ENCODE data around the gene RNF19B.
A peak's percentile ranks its signal among the peaks of the same experiment; 100 is the strongest.

RNF19B gene

GRCh38 chr1:32896451-32896850, 68.2 kb downstream of the RNF19B start:
- DNase-seq = no peak
- intact Hi-C loops (cut with DNase I) = no loop called here

DNA sequence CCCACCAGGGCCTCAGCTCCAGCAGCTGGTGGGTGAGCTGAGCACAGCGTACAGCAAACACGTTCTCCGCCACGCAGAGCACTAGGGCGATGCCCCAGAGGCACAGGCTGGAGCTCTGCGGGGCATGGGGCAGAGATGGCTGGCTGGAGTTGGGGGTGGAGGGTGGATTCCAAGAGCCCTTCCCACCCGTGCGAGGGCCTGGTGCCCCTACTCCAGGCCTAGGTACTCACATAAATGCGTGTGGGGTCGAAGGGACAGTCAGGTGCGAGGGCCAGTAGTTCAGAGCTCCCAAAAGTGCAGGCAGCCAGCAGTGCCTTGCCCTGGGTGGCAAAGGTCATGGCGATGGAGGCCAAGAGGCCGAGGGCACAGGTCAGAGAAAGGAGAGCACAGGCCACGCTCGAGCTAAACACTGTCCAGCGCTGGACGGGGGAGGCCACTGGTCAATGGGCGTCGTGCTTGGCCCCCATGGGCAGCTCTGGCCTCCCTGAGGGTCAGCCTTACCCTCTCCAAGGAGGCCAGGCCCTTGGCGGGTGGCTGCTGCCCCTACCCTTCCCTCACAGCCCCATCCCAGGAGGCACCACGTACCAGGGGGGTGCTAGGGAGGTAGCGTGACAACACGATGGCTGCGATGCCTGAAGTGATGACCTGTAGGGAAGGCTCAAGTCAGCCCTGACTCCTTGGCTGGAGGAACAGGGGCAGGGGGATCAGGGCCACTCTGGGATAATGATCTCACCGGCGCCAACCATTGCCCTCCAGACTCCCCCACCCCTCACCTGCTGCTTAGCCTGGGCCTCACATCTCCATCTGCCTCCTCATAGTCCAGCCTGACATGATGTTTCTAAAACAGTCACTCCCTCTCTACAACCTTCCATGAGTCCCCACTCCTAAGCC, 69.0 kb downstream of the RNF19B start:
- intact Hi-C loops (cut with DNase I) = no loop called here
- DNase-seq = peak in 4 of 42 donors; percentile 8 to 24 (median 17)

DNA sequence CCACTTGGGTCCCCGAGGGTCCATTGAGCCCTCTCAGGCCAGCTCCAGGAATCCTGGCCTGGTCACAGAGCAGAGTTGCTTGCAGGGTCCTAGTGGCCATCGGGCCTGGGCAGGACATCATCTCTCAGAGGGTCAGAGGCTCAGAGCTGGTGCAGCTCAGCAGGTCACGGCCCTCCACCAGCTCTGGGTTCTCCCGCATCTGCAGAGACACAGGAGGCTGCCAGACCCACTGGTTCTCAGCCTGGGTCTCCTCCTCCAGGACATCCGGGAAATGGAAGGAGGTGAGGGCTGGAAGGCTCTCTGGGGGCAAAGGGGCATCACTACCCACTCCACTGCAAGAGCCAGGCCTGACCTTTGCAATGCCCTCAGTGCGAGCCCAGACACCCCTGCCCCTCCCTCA, 69.9 kb downstream of the RNF19B start:
- intact Hi-C loops (cut with DNase I) = no loop called here
- peak in 3 of 42 donors; percentile 15 to 28 (median 17) for DNase-seq

DNA sequence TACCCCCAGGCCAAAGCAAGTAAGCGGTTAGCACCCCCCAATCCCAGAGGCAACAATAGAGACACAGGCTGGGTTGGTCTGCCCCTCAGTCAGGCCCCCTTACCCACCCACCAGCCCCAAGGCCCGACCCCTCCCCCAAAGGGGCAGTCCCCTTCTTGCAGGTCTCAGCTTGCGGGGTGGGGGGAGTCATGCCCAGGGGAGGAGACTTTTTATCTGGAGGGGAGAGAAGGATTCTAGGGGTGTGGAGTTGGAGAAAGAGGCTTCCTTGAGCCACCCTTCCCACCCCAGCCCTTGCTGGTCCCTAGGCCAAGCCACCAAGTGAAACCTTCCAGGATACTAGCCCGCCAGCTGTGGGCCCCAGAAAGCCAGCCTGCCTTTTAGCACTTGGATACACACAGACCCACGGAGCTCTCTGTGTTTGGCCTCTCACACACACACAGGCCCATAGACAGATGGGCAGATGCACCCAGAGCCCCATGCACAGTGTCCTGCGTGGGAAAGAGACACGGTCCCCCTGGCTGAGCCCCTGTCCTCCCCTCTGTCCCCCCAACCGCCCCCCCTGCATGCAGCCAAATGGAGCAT, 70.5 kb downstream of the RNF19B start:
- intact Hi-C loops (cut with DNase I) = no loop called here

GRCh38 chr1:32893198-32894018, 71.2 kb downstream of the RNF19B start:
- intact Hi-C loops (cut with DNase I) = no loop called here
- DNase-seq = peak in 41 of 42 donors; percentile 44 to 85 (median 73)

More for the DNA sequence above, 70.5 kb downstream of the RNF19B start:
- DNase-seq = peak in 3 of 42 donors; percentile 18 to 30 (median 20)

GRCh38 chr1:32892368-32893197, 72.0 kb downstream of the RNF19B start:
- DNase-seq = peak; percentile 80 to 94 (median 88)
- intact Hi-C loops (cut with DNase I) = no loop called here

- DNase-seq = no peak
- intact Hi-C loops (cut with DNase I) = no loop called here
Observed at GRCh38 chr1:32891630-32892029, 73.0 kb downstream of the RNF19B start.

DNA sequence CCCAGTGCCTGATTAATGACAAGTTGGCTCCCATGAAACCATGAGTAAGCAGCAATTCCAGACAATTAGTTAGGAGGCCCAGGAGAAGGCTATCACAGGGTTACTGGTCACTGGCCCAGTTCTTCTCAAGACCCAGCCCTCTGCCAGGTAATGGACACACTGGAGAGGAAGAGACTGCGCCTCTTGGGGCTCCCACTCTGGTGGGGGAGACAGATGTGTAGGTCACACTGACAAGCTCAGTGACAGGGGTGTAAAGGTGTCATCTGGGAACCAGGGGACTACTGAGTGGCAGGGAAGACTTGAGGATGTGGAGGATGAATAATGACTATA, 73.4 kb downstream of the RNF19B start:
- intact Hi-C loops (cut with DNase I) = no loop called here
- peak in 1 of 42 donors; percentile 8 for DNase-seq

GRCh38 chr1:32890516-32891240, 73.9 kb downstream of the RNF19B start:
- peak in 2 of 42 donors; percentile 7 to 14 for DNase-seq
- intact Hi-C loops (cut with DNase I) = no loop called here

GRCh38 chr1:32889731-32890278, 74.8 kb downstream of the RNF19B start:
- peak in 1 of 42 donors; percentile 8 for DNase-seq
- intact Hi-C loops (cut with DNase I) = no loop called here

- DNase-seq = peak in 2 of 42 donors; percentile 16 to 45
- intact Hi-C loops (cut with DNase I) = no loop called here
Observed at GRCh38 chr1:32888677-32889420, 75.8 kb downstream of the RNF19B start.

DNA sequence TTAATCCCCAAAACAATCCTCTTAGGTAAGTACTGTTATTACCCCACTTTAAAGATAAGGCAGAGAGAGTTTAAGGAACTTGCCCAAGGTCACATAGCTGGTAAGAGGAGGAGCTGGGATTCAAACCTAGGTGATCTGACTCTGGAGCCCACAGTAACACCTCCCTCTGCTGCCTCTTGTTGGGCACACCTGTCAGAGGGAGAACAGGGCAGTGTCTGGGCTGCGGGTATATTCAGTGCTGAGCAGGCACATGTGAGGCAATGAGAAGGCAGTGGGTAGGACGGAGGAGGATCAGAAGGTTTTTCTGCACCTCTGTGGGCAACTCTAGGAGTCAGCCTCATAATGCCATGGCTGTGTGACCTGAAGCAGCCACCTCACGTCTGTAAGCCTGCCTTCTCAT, 76.5 kb downstream of the RNF19B start:
- intact Hi-C loops (cut with DNase I) = no loop called here
- peak in 4 of 42 donors; percentile 20 to 62 (median 52) for DNase-seq

GRCh38 chr1:32887623-32888022, 77.0 kb downstream of the RNF19B start:
- intact Hi-C loops (cut with DNase I) = no loop called here
- DNase-seq = peak in 22 of 42 donors; percentile 51 to 82 (median 66)

GRCh38 chr1:32886828-32887414, 77.7 kb downstream of the RNF19B start:
- intact Hi-C loops (cut with DNase I) = no loop called here

More at GRCh38 chr1:32886828-32887414, 77.7 kb downstream of the RNF19B start:
- DNase-seq = peak in 3 of 42 donors; percentile 6 to 49 (median 14)

All from head of caudate nucleus (tissue), 42 donors.